RWPE2 (cell line): ENCODE measurements around the gene PXK.

Experiments used
- ATAC-seq: fragments of 200-7000 bp; cut with Tn5 transposase; 3 replicates; pipeline ENCODE4 v1.9.1; 2021; ENCODE audit warnings: low read depth
- DNase-seq: peaks from one replicate; pipeline ENCODE4 v3.0.0-alpha.2; 2020; ENCODE audit warnings: low spot score
- H3K27ac ChIP-seq: fragments of 450-650 bp; 2 replicates; pipeline ENCODE4 v1.5.1; 2017; ENCODE audit warnings: mild to moderate bottlenecking; ENCODE audit not compliant: poor library complexity, severe bottlenecking
- H3K27me3 ChIP-seq: fragments of 250-450 bp; sonication (Bioruptor Pico); 2 replicates; pipeline ENCODE4 v1.5.1; 2021; ENCODE audit warnings: mild to moderate bottlenecking, moderate library complexity; ENCODE audit not compliant: insufficient read depth, poor library complexity, severe bottlenecking
- H3K36me3 ChIP-seq: fragments of 250-450 bp; sonication (Bioruptor Pico); 2 replicates; pipeline ENCODE4 v1.5.1; 2020; ENCODE audit warnings: low read depth, mild to moderate bottlenecking, moderate library complexity
- H3K4me1 ChIP-seq: fragments of 250-450 bp; sonication (Bioruptor Pico); 2 replicates; pipeline ENCODE4 v1.5.1; 2021; ENCODE audit warnings: mild to moderate bottlenecking, moderate library complexity; ENCODE audit not compliant: insufficient read depth, poor library complexity, severe bottlenecking
- H3K4me3 ChIP-seq: fragments of 250-450 bp; sonication (Bioruptor Pico); 2 replicates; pipeline ENCODE4 v1.5.1; 2021; ENCODE audit warnings: mild to moderate bottlenecking, moderate library complexity; ENCODE audit not compliant: severe bottlenecking
- H3K9me3 ChIP-seq: fragments of 250-450 bp; sonication (Bioruptor Pico); 2 replicates; pipeline ENCODE4 v1.5.1; 2021; ENCODE audit warnings: mild to moderate bottlenecking, moderate library complexity; ENCODE audit not compliant: severe bottlenecking
- CTCF ChIP-seq: fragments of 450-650 bp; IDR thresholded peaks from one replicate; pipeline ENCODE4 v1.5.1; 2017; ENCODE audit warnings: mild to moderate bottlenecking, moderate library complexity; ENCODE audit not compliant: poor library complexity, severe bottlenecking

PXK gene

GRCh38 chr3:58352626-58353025 is 19.9 kb downstream of the PXK start:
- TF ChIP-seq CTCF: no peak
- ATAC-seq: no peak
- Histone ChIP-seq H3K4me1 (no peaks in the 10 kb centered on the region), H3K9me3 (no peaks in the 10 kb centered on the region), H3K4me3 (no peak overlapping the region), H3K27ac (no peak overlapping the region), H3K27me3 (no peaks in the 10 kb centered on the region), H3K36me3 (no peaks in the 10 kb centered on the region)
- DNase-seq: no peak

GRCh38 chr3:58353722-58354553 is 21.2 kb downstream of the PXK start:
- DNase-seq: no peak
- Histone ChIP-seq H3K27ac (no peak overlapping the region), H3K36me3 (no peaks in the 10 kb centered on the region), H3K4me1 (no peaks in the 10 kb centered on the region), H3K9me3 (no peaks in the 10 kb centered on the region), H3K27me3 (no peaks in the 10 kb centered on the region), H3K4me3 (no peak overlapping the region)
- ATAC-seq: no peak
- no peak for TF ChIP-seq CTCF

- H3K4me1 ChIP-seq: no peaks in the 10 kb centered on the region
- DNase-seq (no peak), ATAC-seq (no peak)
- no peaks in the 10 kb centered on the region for H3K27me3 ChIP-seq
- H3K4me3 ChIP-seq: no peak overlapping the region
- no peak for TF ChIP-seq CTCF
- no peak overlapping the region for H3K27ac ChIP-seq
- H3K36me3 ChIP-seq: no peaks in the 10 kb centered on the region
- no peaks in the 10 kb centered on the region for H3K9me3 ChIP-seq
These were observed 22.5 kb downstream of the PXK start for GRCh38 chr3:58355179-58355578.

- Histone ChIP-seq H3K4me3 (no peak overlapping the region), H3K27me3 (no peaks in the 10 kb centered on the region), H3K9me3 (no peaks in the 10 kb centered on the region), H3K27ac (no peak overlapping the region), H3K4me1 (no peaks in the 10 kb centered on the region), H3K36me3 (no peaks in the 10 kb centered on the region)
- TF ChIP-seq CTCF: no peak
- ATAC-seq: no peak
- no peak for DNase-seq
These were observed 23.4 kb downstream of the PXK start for GRCh38 chr3:58356054-58356453.

GRCh38 chr3:58357402-58357801 is 24.7 kb downstream of the PXK start:
- Histone ChIP-seq H3K27ac (no peak overlapping the region), H3K4me1 (no peaks in the 10 kb centered on the region), H3K27me3 (no peaks in the 10 kb centered on the region), H3K4me3 (no peak overlapping the region), H3K36me3 (no peaks in the 10 kb centered on the region), H3K9me3 (no peaks in the 10 kb centered on the region)
- TF ChIP-seq CTCF: no peak
- no peak for DNase-seq
- no peak for ATAC-seq
